GM18519 (cell line): Measurements from ENCODE around the gene ZNF117.
"Not testable (repeated sequence)": the region's sequence is repeated elsewhere in the genome, so short reads cannot be mapped to it uniquely, and the experiment has no call there.

ENCODE experiments used
- ATAC-seq: cut with Tn5 transposase; IDR thresholded peaks from one replicate; pipeline ENCODE4 v1.9.1; 2021; ENCODE audit warnings: mild to moderate bottlenecking, moderate library complexity; ENCODE audit not compliant: unreplicated experiment, low FRiP score

The ZNF117 gene

GRCh38 chr7:64928252-64929187 lies 62.3 kb downstream of the ZNF117 start:
- ATAC-seq: not testable (repeated sequence)
